ES-I3 (cell line): ENCODE measurements around the gene KRT222.

Experiments used
- H3K36me3 ChIP-seq: 2 replicates; pipeline ENCODE4 v1.6.1; 2013; ENCODE audit warnings: mild to moderate bottlenecking, low read length, control low read depth, moderate library complexity; ENCODE audit not compliant: insufficient read depth
- H3K4me1 ChIP-seq: 2 replicates; pipeline ENCODE4 v1.6.1; 2013; ENCODE audit warnings: mild to moderate bottlenecking, control low read depth, low read length; ENCODE audit not compliant: insufficient read depth
- H3K9ac ChIP-seq: 2 replicates; pipeline ENCODE4 v1.6.1; 2013; ENCODE audit warnings: low read depth, mild to moderate bottlenecking, low read length, moderate library complexity
- H3K9me3 ChIP-seq: 2 replicates; pipeline ENCODE4 v1.6.1; 2013; ENCODE audit warnings: mild to moderate bottlenecking, low read length, moderate library complexity; ENCODE audit not compliant: control insufficient read depth, insufficient read depth

KRT222 gene

GRCh38 chr17:40615068-40615840 lies 49.7 kb downstream of the KRT222 start:
- Histone ChIP-seq H3K9me3 (no peaks in the 10 kb centered on the region), H3K36me3 (no peaks in the 10 kb centered on the region), H3K9ac (no peak overlapping the region), H3K4me1 (no peaks in the 10 kb centered on the region)

- no peaks in the 10 kb centered on the region for H3K36me3 ChIP-seq
- no peak overlapping the region for H3K9ac ChIP-seq
- no peaks in the 10 kb centered on the region for H3K9me3 ChIP-seq
- H3K4me1 ChIP-seq: no peaks in the 10 kb centered on the region
Observed at GRCh38 chr17:40614431-40615067, 50.4 kb downstream of the KRT222 start.

- Histone ChIP-seq H3K4me1 (no peaks in the 10 kb centered on the region), H3K9ac (no peak overlapping the region), H3K9me3 (no peaks in the 10 kb centered on the region), H3K36me3 (no peaks in the 10 kb centered on the region)
Observed at GRCh38 chr17:40613467-40614154, 51.4 kb downstream of the KRT222 start.

- Histone ChIP-seq H3K36me3 (no peaks in the 10 kb centered on the region), H3K9ac (no peak overlapping the region), H3K4me1 (0 out of 2 replicates have a peak, but pooled peaks cover 2% of the 10 kb centered on the region), H3K9me3 (no peaks in the 10 kb centered on the region)
Observed at GRCh38 chr17:40612599-40613244, 52.3 kb downstream of the KRT222 start.

- no peak overlapping the region for H3K9ac ChIP-seq
- no peaks in the 10 kb centered on the region for H3K9me3 ChIP-seq
- H3K4me1 ChIP-seq: peaks cover 8% of the 10 kb centered on the region; the same call in 1 of the 2 replicates
- no peaks in the 10 kb centered on the region for H3K36me3 ChIP-seq
Observed at GRCh38 chr17:40611840-40612474, 53.0 kb downstream of the KRT222 start.

- H3K9ac ChIP-seq: no peak overlapping the region
Observed at GRCh38 chr17:40610359-40610758, 54.6 kb downstream of the KRT222 start.

GRCh38 chr17:40608061-40608581 lies 56.9 kb downstream of the KRT222 start:
- H3K4me1 ChIP-seq: peaks cover 8% of the 10 kb centered on the region; the same call in 1 of the 2 replicates
- H3K9me3 ChIP-seq: no peaks in the 10 kb centered on the region
- H3K9ac ChIP-seq: no peak overlapping the region
- H3K36me3 ChIP-seq: no peaks in the 10 kb centered on the region

More at GRCh38 chr17:40610359-40610758, 54.6 kb downstream of the KRT222 start:
- no peaks in the 10 kb centered on the region for H3K9me3 ChIP-seq
- H3K36me3 ChIP-seq: no peaks in the 10 kb centered on the region
- H3K4me1 ChIP-seq: peaks cover 8% of the 10 kb centered on the region; the same call in 1 of the 2 replicates

GRCh38 chr17:40607641-40608040 lies 57.3 kb downstream of the KRT222 start:
- H3K36me3 ChIP-seq: no peaks in the 10 kb centered on the region
- H3K9ac ChIP-seq: no peak overlapping the region
- peaks cover 8% of the 10 kb centered on the region; the same call in 1 of the 2 replicates for H3K4me1 ChIP-seq
- H3K9me3 ChIP-seq: no peaks in the 10 kb centered on the region

GRCh38 chr17:40606548-40607353 lies 58.2 kb downstream of the KRT222 start:
- Histone ChIP-seq H3K9me3 (no peaks in the 10 kb centered on the region), H3K9ac (no peak overlapping the region), H3K4me1 (peaks cover 8% of the 10 kb centered on the region; the same call in 1 of the 2 replicates), H3K36me3 (no peaks in the 10 kb centered on the region)

- peaks cover 8% of the 10 kb centered on the region; the same call in 1 of the 2 replicates for H3K4me1 ChIP-seq
- H3K9me3 ChIP-seq: no peaks in the 10 kb centered on the region
- H3K9ac ChIP-seq: no peak overlapping the region
- no peaks in the 10 kb centered on the region for H3K36me3 ChIP-seq
Observed at GRCh38 chr17:40605306-40605705, 59.7 kb downstream of the KRT222 start.
